RWPE2 (cell line): ENCODE data around the gene HOXD4.

Source experiments
- ATAC-seq: fragments of 200-7000 bp; cut with Tn5 transposase; 3 replicates; pipeline ENCODE4 v1.9.1; 2021; ENCODE audit warnings: low read depth
- DNase-seq: peaks from one replicate; pipeline ENCODE4 v3.0.0-alpha.2; 2020; ENCODE audit warnings: low spot score
- H3K27ac ChIP-seq: fragments of 450-650 bp; 2 replicates; pipeline ENCODE4 v1.5.1; 2017; ENCODE audit warnings: mild to moderate bottlenecking; ENCODE audit not compliant: poor library complexity, severe bottlenecking
- H3K27me3 ChIP-seq: fragments of 250-450 bp; sonication (Bioruptor Pico); 2 replicates; pipeline ENCODE4 v1.5.1; 2021; ENCODE audit warnings: mild to moderate bottlenecking, moderate library complexity; ENCODE audit not compliant: insufficient read depth, poor library complexity, severe bottlenecking
- H3K36me3 ChIP-seq: fragments of 250-450 bp; sonication (Bioruptor Pico); 2 replicates; pipeline ENCODE4 v1.5.1; 2020; ENCODE audit warnings: low read depth, mild to moderate bottlenecking, moderate library complexity
- H3K4me1 ChIP-seq: fragments of 250-450 bp; sonication (Bioruptor Pico); 2 replicates; pipeline ENCODE4 v1.5.1; 2021; ENCODE audit warnings: mild to moderate bottlenecking, moderate library complexity; ENCODE audit not compliant: insufficient read depth, poor library complexity, severe bottlenecking
- H3K4me3 ChIP-seq: fragments of 250-450 bp; sonication (Bioruptor Pico); 2 replicates; pipeline ENCODE4 v1.5.1; 2021; ENCODE audit warnings: mild to moderate bottlenecking, moderate library complexity; ENCODE audit not compliant: severe bottlenecking
- H3K9me3 ChIP-seq: fragments of 250-450 bp; sonication (Bioruptor Pico); 2 replicates; pipeline ENCODE4 v1.5.1; 2021; ENCODE audit warnings: mild to moderate bottlenecking, moderate library complexity; ENCODE audit not compliant: severe bottlenecking
- TF ChIP-seq, protein P1 (sequence below): fragments of 450-650 bp; IDR thresholded peaks from one replicate; pipeline ENCODE4 v1.5.1; 2017; ENCODE audit warnings: mild to moderate bottlenecking, moderate library complexity; ENCODE audit not compliant: poor library complexity, severe bottlenecking

HOXD4 gene

GRCh38 chr2:176172895-176173566 is 21.7 kb downstream of the HOXD4 start:
- Histone ChIP-seq H3K27me3 (no peaks in the 10 kb centered on the region), H3K4me1 (no peaks in the 10 kb centered on the region)
- no peak for ATAC-seq

GRCh38 chr2:176173567-176174381 is 22.4 kb downstream of the HOXD4 start:
- Histone ChIP-seq H3K4me1 (peaks cover 2% of the 10 kb centered on the region), H3K27me3 (no peaks in the 10 kb centered on the region), H3K9me3 (no peaks in the 10 kb centered on the region), H3K4me3 (no peak overlapping the region), H3K36me3 (no peaks in the 10 kb centered on the region), H3K27ac (no peak overlapping the region)
- no peak for ATAC-seq
- TF ChIP-seq, protein P1, sequence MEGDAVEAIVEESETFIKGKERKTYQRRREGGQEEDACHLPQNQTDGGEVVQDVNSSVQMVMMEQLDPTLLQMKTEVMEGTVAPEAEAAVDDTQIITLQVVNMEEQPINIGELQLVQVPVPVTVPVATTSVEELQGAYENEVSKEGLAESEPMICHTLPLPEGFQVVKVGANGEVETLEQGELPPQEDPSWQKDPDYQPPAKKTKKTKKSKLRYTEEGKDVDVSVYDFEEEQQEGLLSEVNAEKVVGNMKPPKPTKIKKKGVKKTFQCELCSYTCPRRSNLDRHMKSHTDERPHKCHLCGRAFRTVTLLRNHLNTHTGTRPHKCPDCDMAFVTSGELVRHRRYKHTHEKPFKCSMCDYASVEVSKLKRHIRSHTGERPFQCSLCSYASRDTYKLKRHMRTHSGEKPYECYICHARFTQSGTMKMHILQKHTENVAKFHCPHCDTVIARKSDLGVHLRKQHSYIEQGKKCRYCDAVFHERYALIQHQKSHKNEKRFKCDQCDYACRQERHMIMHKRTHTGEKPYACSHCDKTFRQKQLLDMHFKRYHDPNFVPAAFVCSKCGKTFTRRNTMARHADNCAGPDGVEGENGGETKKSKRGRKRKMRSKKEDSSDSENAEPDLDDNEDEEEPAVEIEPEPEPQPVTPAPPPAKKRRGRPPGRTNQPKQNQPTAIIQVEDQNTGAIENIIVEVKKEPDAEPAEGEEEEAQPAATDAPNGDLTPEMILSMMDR, result no peak
- no peak for DNase-seq

More at GRCh38 chr2:176172895-176173566, 21.7 kb downstream of the HOXD4 start:
- no peak for DNase-seq
- TF ChIP-seq, protein P1, result no peak
- Histone ChIP-seq H3K27ac (no peak overlapping the region), H3K36me3 (no peaks in the 10 kb centered on the region), H3K4me3 (no peak overlapping the region), H3K9me3 (no peaks in the 10 kb centered on the region)

- Histone ChIP-seq H3K4me1 (peaks cover 5% of the 10 kb centered on the region), H3K9me3 (no peaks in the 10 kb centered on the region), H3K27ac (no peak overlapping the region), H3K27me3 (no peaks in the 10 kb centered on the region), H3K36me3 (no peaks in the 10 kb centered on the region), H3K4me3 (no peak overlapping the region)
- TF ChIP-seq, protein P1, result no peak
- ATAC-seq, result no peak
- no peak for DNase-seq
Measured at GRCh38 chr2:176174382-176174823, 23.1 kb downstream of the HOXD4 start.

DNA sequence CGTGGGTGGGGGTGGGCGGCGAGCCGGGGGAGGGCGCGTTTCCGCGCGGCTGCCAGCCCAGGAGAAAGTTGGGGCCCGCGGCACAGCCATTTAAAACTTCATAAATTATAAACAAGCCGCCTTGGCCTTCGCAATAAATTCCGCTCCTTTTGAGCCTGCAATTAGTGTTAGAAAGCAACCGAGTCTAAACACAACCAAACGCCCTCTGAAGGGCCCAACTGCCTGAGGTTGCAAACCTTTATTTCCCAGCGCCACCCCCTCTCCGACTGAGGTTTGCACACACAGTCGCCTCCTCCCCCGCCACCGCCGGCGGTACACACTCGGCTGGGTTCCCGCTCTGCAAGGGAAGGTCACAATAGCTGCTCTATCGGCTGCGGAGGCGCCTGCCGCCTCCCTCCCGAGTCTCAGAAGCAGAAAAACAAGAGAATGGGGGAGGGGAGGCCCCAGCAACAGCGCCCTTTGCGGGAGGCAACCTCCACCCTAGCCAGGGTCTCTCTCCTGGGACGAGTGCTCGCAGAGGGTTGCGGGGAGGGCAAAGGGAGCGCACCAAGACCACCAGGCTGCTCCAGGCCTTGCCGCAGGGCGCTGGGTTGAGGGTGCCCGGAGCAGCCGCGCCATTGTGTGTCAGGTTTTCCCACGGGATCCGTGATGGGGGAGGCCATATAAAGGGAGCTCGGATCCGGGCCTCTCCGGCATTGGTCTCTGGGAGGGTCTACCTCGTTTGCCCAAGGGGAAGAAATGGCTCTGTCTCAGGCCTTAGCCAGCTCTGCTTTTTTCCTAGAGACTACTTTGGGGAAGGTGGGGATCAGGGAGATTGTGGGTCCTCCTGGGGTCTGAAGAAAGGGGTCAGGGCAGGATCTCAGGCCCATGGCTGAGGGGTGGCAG is 23.7 kb downstream of the HOXD4 start:
- ATAC-seq, result no peak
- no peak for DNase-seq
- H3K27me3 ChIP-seq, result no peaks in the 10 kb centered on the region

More for the DNA sequence above, 23.7 kb downstream of the HOXD4 start:
- H3K27ac ChIP-seq, result no peak overlapping the region
- TF ChIP-seq, protein P1, result no peak
- H3K4me3 ChIP-seq, result no peak overlapping the region
- peaks cover 5% of the 10 kb centered on the region for H3K4me1 ChIP-seq
- no peaks in the 10 kb centered on the region for H3K36me3 ChIP-seq
- H3K9me3 ChIP-seq, result no peaks in the 10 kb centered on the region
